ENCODE data around the gene ABHD8.

ABHD8 gene

GRCh38 chr19:17286263-17286662 is 17.0 kb downstream of the ABHD8 start:
- H3K9me2 ChIP-seq (replicated peaks; ENCODE audit: insufficient read depth, low read length): no peaks in the 10 kb centered on the region
- H3F3A ChIP-seq (ENCODE audit: insufficient read depth, low read length): no peaks in the 10 kb centered on the region
- H3K4me1 ChIP-seq (ENCODE audit: low read length): peaks cover 11% of the 10 kb centered on the region; the same call in 1 of the 2 replicates
- no peak for DNase-seq
- H3K79me2 ChIP-seq (ENCODE audit: low read length): no peaks in the 10 kb centered on the region
- no peak for TF ChIP-seq CTCF (IDR thresholded peaks at IDR 0.05; ENCODE audit: low read length)
- TF ChIP-seq EZH2 (optimal IDR thresholded peaks at IDR 0.05; ENCODE audit: low read depth, low read length): no peak
- TF ChIP-seq EZH2phosphoT487 (IDR thresholded peaks at IDR 0.05; ENCODE audit: low read length): no peak
- H3K27me3 ChIP-seq (replicated peaks; ENCODE audit: insufficient read depth, low read length): peaks cover 37% of the 10 kb centered on the region
- H3K9me3 ChIP-seq (replicated peaks; ENCODE audit: insufficient read depth, low read length): no peaks in the 10 kb centered on the region
- H4K20me1 ChIP-seq (ENCODE audit: insufficient read depth, low read length): no peaks in the 10 kb centered on the region
- no peak overlapping the region for H3K27ac ChIP-seq (ENCODE audit: low read length)
- H3K4me2 ChIP-seq (ENCODE audit: low read depth, low read length): no peak overlapping the region
- H2AFZ ChIP-seq (ENCODE audit: low read length): no peak overlapping the region
- H3K9ac ChIP-seq (ENCODE audit: low read length): no peak overlapping the region
- no peak overlapping the region for H3K4me3 ChIP-seq (ENCODE audit: low read length)
- no peaks in the 10 kb centered on the region for H3K36me3 ChIP-seq (replicated peaks; ENCODE audit: insufficient read depth, low read length)

- H3K27me3 ChIP-seq (replicated peaks; ENCODE audit: insufficient read depth, low read length): peaks cover 37% of the 10 kb centered on the region
- no peaks in the 10 kb centered on the region for H3F3A ChIP-seq (ENCODE audit: insufficient read depth, low read length)
These were observed 17.6 kb downstream of the ABHD8 start for GRCh38 chr19:17285415-17286135.

GRCh38 chr19:17283504-17283996 is 19.7 kb downstream of the ABHD8 start:
- Histone ChIP-seq H3K4me2 (ENCODE audit: low read depth, low read length) (no peak overlapping the region), H4K20me1 (ENCODE audit: insufficient read depth, low read length) (no peaks in the 10 kb centered on the region), H3K9me2 (replicated peaks; ENCODE audit: insufficient read depth, low read length) (no peaks in the 10 kb centered on the region), H3K36me3 (replicated peaks; ENCODE audit: insufficient read depth, low read length) (no peaks in the 10 kb centered on the region), H3K27ac (ENCODE audit: low read length) (no peak overlapping the region), H3F3A (ENCODE audit: insufficient read depth, low read length) (no peaks in the 10 kb centered on the region), H3K9ac (ENCODE audit: low read length) (no peak overlapping the region), H2AFZ (ENCODE audit: low read length) (no peak overlapping the region), H3K27me3 (replicated peaks; ENCODE audit: insufficient read depth, low read length) (peaks cover 32% of the 10 kb centered on the region), H3K79me2 (ENCODE audit: low read length) (no peaks in the 10 kb centered on the region), H3K4me3 (ENCODE audit: low read length) (no peak overlapping the region), H3K9me3 (replicated peaks; ENCODE audit: insufficient read depth, low read length) (no peaks in the 10 kb centered on the region), H3K4me1 (ENCODE audit: low read length) (peaks cover 12% of the 10 kb centered on the region; the same call in 1 of the 2 replicates)
- no peak for TF ChIP-seq EZH2phosphoT487 (IDR thresholded peaks at IDR 0.05; ENCODE audit: low read length)
- no peak for TF ChIP-seq EZH2 (optimal IDR thresholded peaks at IDR 0.05; ENCODE audit: low read depth, low read length)
- TF ChIP-seq CTCF (IDR thresholded peaks at IDR 0.05; ENCODE audit: low read length): no peak
- no peak for DNase-seq

More at GRCh38 chr19:17285415-17286135, 17.6 kb downstream of the ABHD8 start:
- Histone ChIP-seq H2AFZ (ENCODE audit: low read length) (no peak overlapping the region), H3K9ac (ENCODE audit: low read length) (no peak overlapping the region), H4K20me1 (ENCODE audit: insufficient read depth, low read length) (no peaks in the 10 kb centered on the region), H3K4me3 (ENCODE audit: low read length) (no peak overlapping the region), H3K9me3 (replicated peaks; ENCODE audit: insufficient read depth, low read length) (no peaks in the 10 kb centered on the region), H3K4me2 (ENCODE audit: low read depth, low read length) (no peak overlapping the region), H3K9me2 (replicated peaks; ENCODE audit: insufficient read depth, low read length) (no peaks in the 10 kb centered on the region), H3K36me3 (replicated peaks; ENCODE audit: insufficient read depth, low read length) (no peaks in the 10 kb centered on the region), H3K27ac (ENCODE audit: low read length) (no peak overlapping the region), H3K79me2 (ENCODE audit: low read length) (no peaks in the 10 kb centered on the region), H3K4me1 (ENCODE audit: low read length) (peaks cover 12% of the 10 kb centered on the region; the same call in 1 of the 2 replicates)
- no peak for DNase-seq
- no peak for TF ChIP-seq CTCF (IDR thresholded peaks at IDR 0.05; ENCODE audit: low read length)
- TF ChIP-seq EZH2phosphoT487 (IDR thresholded peaks at IDR 0.05; ENCODE audit: low read length): no peak
- no peak for TF ChIP-seq EZH2 (optimal IDR thresholded peaks at IDR 0.05; ENCODE audit: low read depth, low read length)
